NCI-H345 treated with DMSO at 0.1 percent for 48 hours (cell line): ENCODE data around the gene LGALS4.
"Not testable (repeated sequence)": the region's sequence is repeated elsewhere in the genome, so short reads cannot be mapped to it uniquely, and the experiment has no call there.

Experiments
- DNase-seq: peaks from one replicate; lab custom pipeline; 2025; ENCODE audit not compliant: unreplicated experiment; lab: John Stamatoyannopoulos, UW

The LGALS4 gene, protein sequence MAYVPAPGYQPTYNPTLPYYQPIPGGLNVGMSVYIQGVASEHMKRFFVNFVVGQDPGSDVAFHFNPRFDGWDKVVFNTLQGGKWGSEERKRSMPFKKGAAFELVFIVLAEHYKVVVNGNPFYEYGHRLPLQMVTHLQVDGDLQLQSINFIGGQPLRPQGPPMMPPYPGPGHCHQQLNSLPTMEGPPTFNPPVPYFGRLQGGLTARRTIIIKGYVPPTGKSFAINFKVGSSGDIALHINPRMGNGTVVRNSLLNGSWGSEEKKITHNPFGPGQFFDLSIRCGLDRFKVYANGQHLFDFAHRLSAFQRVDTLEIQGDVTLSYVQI

GRCh38 chr19:38812841-38813320 is at the start of gene LGALS4:
TSS of gene LGALS4 (minus strand) at chr19:38812945. CDS start at chr19:38812886, 59 bp downstream.
- no peak for DNase-seq

- DNase-seq: no peak
Observed at GRCh38 chr19:38861368-38861767, 48.6 kb upstream of the LGALS4 start.

GRCh38 chr19:38859631-38860204 is 47.0 kb upstream of the LGALS4 start:
- not testable (repeated sequence) for DNase-seq

GRCh38 chr19:38856813-38857212 is 44.1 kb upstream of the LGALS4 start:
- DNase-seq: no peak

DNA sequence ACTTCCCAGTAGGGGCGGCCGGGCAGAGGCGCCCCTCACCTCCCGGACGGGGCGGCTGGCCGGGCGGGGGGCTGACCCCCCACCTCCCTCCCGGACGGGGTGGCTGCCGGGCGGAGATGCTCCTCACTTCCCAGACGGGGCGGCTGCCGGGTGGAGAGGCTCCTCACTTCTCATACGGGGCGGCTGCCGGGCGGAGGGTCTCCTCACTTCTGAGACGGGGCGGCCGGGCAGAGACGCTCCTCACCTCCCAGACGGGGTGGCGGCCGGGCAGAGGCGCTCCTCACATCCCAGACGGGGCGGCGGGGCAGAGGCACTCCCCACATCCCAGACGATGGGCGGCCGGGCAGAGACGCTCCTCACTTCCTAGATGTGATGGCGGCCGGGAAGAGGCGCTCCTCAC is 43.0 kb upstream of the LGALS4 start:
- not testable (repeated sequence) for DNase-seq

- not testable (repeated sequence) for DNase-seq
Observed at GRCh38 chr19:38854961-38855360, 42.2 kb upstream of the LGALS4 start.

- no peak for DNase-seq
Observed at GRCh38 chr19:38853214-38853613, 40.5 kb upstream of the LGALS4 start.

DNA sequence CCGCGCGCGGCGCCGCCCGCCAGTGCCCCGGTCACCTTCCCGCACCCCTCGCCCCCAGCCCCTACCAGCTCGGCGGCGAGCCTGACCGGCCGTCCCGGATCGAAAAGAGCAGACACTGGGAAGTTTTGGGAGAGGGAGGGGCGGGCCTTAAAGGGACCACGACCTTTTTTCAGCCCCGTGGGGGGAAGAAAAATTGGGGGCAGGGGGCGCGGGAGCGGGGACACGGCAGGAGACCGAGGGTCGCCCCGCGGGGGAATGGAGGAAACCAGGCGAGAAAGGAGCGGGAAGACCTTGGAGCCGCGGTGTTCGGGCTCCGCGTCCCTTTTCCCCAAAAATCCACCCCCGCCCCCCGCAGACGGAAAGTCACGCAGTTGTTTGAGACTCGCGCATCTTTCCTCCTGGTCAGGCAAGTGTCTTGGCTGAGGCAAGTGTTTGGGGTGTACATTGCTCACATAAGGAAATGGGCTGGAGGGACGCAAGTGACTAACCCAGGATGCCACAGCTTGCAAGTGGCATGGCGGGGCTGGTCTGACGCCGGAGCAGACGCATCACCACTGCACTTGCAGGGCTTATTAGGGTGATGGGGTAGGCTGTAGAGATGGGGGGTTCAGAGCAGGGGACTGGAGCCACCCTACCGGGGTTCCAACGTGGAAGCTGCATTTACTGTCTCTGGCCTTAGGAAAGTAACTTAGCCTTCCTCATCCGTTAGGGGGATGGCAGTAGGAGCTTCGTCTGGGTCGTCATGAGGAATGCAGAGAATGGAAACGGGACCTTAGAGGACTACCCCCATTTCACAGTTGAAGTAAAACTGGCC is 39.7 kb upstream of the LGALS4 start:
- no peak for DNase-seq

- peak; percentile 94 for DNase-seq
Observed at GRCh38 chr19:38851622-38852230, 39.0 kb upstream of the LGALS4 start.

- no peak for DNase-seq
Observed at GRCh38 chr19:38850976-38851621, 38.4 kb upstream of the LGALS4 start.

DNA sequence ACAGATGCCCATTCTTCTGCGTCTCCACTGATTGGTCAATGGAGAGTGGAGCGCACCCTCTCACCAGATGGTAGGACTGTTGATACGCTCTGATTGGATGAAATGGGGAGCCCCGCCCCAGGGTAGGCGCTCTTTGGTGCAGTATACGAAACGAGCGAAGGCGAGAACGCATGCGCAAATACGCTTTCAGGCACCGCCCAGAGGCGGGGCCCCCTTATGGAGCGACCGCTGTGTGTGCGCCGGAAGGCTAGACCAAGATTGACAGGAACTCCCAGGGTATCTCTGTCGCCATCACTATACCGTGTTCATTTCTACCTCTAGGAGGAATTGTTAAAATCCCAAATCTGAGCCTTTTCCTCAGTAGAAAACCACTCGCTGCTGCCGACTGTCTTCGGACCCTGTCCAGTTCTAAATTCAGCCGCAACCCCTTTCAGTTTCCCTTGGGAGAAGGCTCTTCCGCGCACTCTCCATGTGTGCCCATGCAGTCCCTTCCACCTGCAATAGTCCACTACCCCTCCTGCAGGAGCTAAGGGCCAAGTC is 37.8 kb upstream of the LGALS4 start:
- peak; percentile 94 for DNase-seq

DNA sequence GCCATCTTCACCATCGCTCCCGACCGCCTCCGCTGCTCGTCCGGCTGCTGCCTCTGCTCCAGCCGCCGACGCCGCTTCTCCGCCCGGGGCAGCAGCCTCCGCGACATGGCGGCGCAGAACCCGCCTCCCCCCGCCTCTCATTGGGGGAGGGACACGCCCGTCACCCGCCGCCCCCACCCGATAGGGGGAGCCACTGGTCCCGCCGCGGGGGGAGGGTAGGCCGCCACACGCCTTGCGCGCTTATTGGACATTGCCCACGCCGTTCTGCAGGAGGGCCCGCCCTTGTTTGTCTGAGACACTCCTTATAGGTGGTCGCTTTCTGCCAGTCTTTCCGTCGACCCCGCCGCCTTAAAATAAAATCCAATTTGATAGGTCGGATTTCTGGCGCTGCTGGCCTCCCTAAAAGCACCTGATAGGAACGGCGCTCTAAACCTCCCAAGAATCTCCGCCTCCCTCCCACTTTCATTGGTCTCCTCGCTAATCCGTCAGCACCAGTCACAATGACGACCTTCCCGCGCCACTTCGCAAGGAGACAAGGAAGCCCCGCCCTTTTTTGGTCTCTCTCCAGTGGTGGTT is 37.2 kb upstream of the LGALS4 start, which contains the start of gene HNRNPL:
Gene HNRNPL, minus strand, starts transcription at position 127 of the 576 bp plus-strand sequence. Its CDS starts 20 bp downstream, at position 107.
- peak; percentile 100 for DNase-seq

DNA sequence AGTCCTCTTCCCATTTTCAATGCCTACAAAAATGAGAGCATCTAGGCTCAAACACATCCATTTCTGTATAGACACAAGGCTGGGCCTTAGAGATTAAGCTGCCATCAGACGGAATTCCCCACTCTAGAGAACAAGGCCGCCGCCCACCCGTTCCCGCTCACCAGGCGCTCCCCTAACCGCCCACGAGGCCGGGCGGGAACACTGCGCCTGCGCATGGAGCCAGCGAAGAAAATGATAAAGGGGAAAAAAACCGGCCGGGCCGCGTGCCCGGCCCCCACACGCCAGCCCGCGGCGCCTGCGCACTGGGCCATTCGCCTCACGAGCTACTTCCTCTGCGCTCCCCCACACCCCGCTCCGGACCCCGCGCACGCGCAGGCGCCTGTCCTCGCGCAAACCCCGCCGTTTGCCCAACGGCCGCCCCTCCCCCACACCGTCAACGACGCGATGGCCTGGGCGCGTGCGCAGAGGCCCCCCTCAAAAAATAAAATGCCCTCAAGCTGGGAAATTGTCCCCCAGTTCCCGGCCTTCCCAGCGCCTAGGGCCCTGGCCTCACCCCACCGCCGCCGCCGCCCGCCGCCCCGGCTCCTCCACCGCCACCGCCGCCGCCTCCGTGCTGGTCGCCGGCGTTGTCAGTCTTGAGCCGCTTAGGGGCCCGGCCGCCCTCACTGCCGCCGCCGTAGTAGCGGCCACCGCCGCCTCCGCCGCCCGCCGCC is 36.6 kb upstream of the LGALS4 start:
- peak; percentile 99 for DNase-seq

DNA sequence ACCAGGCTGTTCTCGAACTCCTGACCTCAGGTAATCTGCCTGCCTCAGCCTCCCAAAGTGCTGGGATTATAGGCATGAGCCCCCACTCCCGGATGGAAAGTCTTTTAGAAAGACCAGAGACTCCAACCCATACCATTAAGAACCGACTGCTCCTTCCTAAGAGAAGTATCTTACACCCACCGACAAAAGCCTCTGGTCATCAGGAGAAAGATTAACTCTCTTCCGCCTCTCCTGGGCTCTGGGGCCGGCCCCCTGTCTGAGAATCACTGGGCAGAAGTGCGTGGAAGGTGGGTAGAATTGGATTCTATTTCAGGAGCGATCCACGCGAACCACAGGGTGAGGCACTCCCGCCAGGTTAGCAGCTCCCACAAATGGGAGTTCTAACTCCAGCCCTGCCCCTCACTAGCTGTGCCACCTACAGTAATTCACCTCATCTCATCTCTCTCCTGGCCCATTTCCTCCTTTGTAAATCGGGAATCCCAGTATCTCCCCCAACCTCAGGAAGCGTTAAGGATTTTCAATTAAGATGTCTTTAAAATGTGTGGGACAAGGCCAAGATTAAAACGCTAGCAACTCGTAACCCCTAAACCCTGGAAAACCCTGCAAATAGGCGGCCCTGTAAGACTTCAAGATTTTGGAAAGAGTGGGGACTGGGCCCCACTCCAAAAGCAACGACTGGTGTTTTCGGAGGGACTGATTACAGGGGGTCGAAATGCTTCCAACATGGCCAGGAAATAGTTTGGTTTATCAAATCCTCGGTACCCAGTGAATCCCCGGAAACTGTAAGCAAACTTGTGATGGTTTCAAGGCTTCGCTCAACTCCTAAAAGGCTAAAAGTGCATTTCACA is 35.8 kb upstream of the LGALS4 start:
- DNase-seq: no peak

DNA sequence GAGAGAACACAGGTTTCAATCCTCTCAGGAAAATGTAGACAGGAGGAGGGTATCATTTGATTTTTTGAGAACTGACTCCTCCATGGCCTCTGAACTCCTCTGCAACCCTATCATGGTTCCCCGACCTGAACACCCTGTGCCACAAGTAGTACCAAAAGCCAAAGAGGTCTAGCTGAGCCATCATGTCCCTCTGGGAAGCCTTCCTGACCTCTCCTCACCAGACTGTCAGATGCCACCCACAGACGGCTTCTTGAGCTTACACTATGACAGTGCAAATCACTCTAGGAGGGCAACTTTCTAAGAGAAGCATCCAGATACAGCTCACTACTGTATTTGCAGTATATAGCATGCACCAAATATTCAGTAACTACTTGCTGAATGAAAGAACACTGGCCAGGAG is 33.4 kb upstream of the LGALS4 start:
- DNase-seq: no peak

GRCh38 chr19:38845374-38846024 is 32.8 kb upstream of the LGALS4 start:
- no peak for DNase-seq

GRCh38 chr19:38844093-38844686 is 31.4 kb upstream of the LGALS4 start:
- DNase-seq: no peak
